ENCODE data around the gene ZDHHC3. TPM values are rescaled to one million over a fixed set of nuclear protein-coding genes. Genes with fewer than 3 reads are reported as not detected.
A peak's percentile ranks its signal among the peaks of the same experiment; 100 is the strongest.

Gene ZDHHC3
- total RNA-seq, 1 experiment from 2014 or later, result 40.1 TPM

GRCh38 chr3:45012577-45012976 lies 36.6 kb upstream of the ZDHHC3 start:
- intact Hi-C loops (cut with micrococcal nuclease), result no loop called here
- ChIA-PET POLR2A (interaction anchor here (0.7 to 3.3 kb wide), 8 partner anchors 12 to 387 kb away, joined by 3 to 24 read pairs (median 4); partner anchors contain the start of genes EXOSC7 and ZDHHC3), CTCF (no interaction called here)
- no TSS peak for BruUV-seq (replicated peaks)
- Mint-ChIP-seq H3K4me3 (ENCODE audit: unreplicated experiment) (no peak overlapping the region), H3K9me3 (ENCODE audit: unreplicated experiment) (no peaks in the 10 kb centered on the region), H3K27ac (ENCODE audit: low read depth, unreplicated experiment) (peak overlapping the region; percentile 87), H3K4me1 (ENCODE audit: insufficient read depth, unreplicated experiment) (peaks cover 26% of the 10 kb centered on the region), H3K27me3 (ENCODE audit: insufficient read depth, unreplicated experiment) (no peaks in the 10 kb centered on the region), H3K36me3 (ENCODE audit: insufficient read depth, unreplicated experiment) (peaks cover 37% of the 10 kb centered on the region)
- no peak for DNase-seq (ENCODE audit: unreplicated experiment)
- no peak for TF ChIP-seq CTCF (IDR thresholded peaks at IDR 0.05; ENCODE audit: unreplicated experiment)

GRCh38 chr3:45011756-45012508 lies 36.0 kb upstream of the ZDHHC3 start:
- ChIA-PET CTCF (interaction anchor here (0.6 to 0.7 kb wide), 2 partner anchors 36 to 198 kb away, joined by 3 read pairs; partner anchors contain the start of gene ZDHHC3), POLR2A (interaction anchor here (0.7 to 3.3 kb wide), 11 partner anchors 11 to 708 kb away, joined by 3 to 24 read pairs (median 4); partner anchors contain the start of genes EXOSC7 and ZDHHC3)
- DNase-seq (ENCODE audit: unreplicated experiment), result peak; percentile 34
- peaks cover 40% of the 10 kb centered on the region for H3K36me3 Mint-ChIP-seq (ENCODE audit: insufficient read depth, unreplicated experiment)
- H3K4me3 Mint-ChIP-seq (ENCODE audit: unreplicated experiment), result peak overlapping the region; percentile 31
- no peak for TF ChIP-seq CTCF (IDR thresholded peaks at IDR 0.05; ENCODE audit: unreplicated experiment)
- peaks cover 26% of the 10 kb centered on the region for H3K4me1 Mint-ChIP-seq (ENCODE audit: insufficient read depth, unreplicated experiment)
- intact Hi-C loops (cut with micrococcal nuclease), result no loop called here
- peak overlapping the region; percentile 87 for H3K27ac Mint-ChIP-seq (ENCODE audit: low read depth, unreplicated experiment)
- no TSS peak for BruUV-seq (replicated peaks)
- no peaks in the 10 kb centered on the region for H3K9me3 Mint-ChIP-seq (ENCODE audit: unreplicated experiment)
- H3K27me3 Mint-ChIP-seq (ENCODE audit: insufficient read depth, unreplicated experiment), result no peaks in the 10 kb centered on the region

GRCh38 chr3:45010811-45011333 lies 34.9 kb upstream of the ZDHHC3 start:
- Mint-ChIP-seq H3K36me3 (ENCODE audit: insufficient read depth, unreplicated experiment) (peaks cover 38% of the 10 kb centered on the region), H3K4me1 (ENCODE audit: insufficient read depth, unreplicated experiment) (peaks cover 26% of the 10 kb centered on the region), H3K4me3 (ENCODE audit: unreplicated experiment) (no peak overlapping the region), H3K9me3 (ENCODE audit: unreplicated experiment) (no peaks in the 10 kb centered on the region), H3K27ac (ENCODE audit: low read depth, unreplicated experiment) (peak overlapping the region; percentile 51), H3K27me3 (ENCODE audit: insufficient read depth, unreplicated experiment) (no peaks in the 10 kb centered on the region)
- TF ChIP-seq CTCF (IDR thresholded peaks at IDR 0.05; ENCODE audit: unreplicated experiment), result no peak
- intact Hi-C loops (cut with micrococcal nuclease), result no loop called here
- DNase-seq (ENCODE audit: unreplicated experiment), result no peak
- BruUV-seq (replicated peaks), result no TSS peak
- ChIA-PET POLR2A (interaction anchor here (0.6 to 3.3 kb wide), 7 partner anchors 17 to 1482 kb away, joined by 3 to 24 read pairs (median 3); no protein-coding TSS in a partner anchor), CTCF (no interaction called here)

- CTCF ChIA-PET, result no interaction called here
- TF ChIP-seq CTCF (IDR thresholded peaks at IDR 0.05; ENCODE audit: unreplicated experiment), result no peak
- POLR2A ChIA-PET, result interaction anchor here (1.0 to 1.1 kb wide), 2 partner anchors 32 to 43 kb away, joined by 3 read pairs; no protein-coding TSS in a partner anchor
- H3K27me3 Mint-ChIP-seq (ENCODE audit: insufficient read depth, unreplicated experiment), result no peaks in the 10 kb centered on the region
- no TSS peak for BruUV-seq (replicated peaks)
- DNase-seq (ENCODE audit: unreplicated experiment), result no peak
- intact Hi-C loops (cut with micrococcal nuclease), result no loop called here
- peaks cover 48% of the 10 kb centered on the region for H3K36me3 Mint-ChIP-seq (ENCODE audit: insufficient read depth, unreplicated experiment)
- H3K4me3 Mint-ChIP-seq (ENCODE audit: unreplicated experiment), result no peak overlapping the region
- no peaks in the 10 kb centered on the region for H3K9me3 Mint-ChIP-seq (ENCODE audit: unreplicated experiment)
- H3K27ac Mint-ChIP-seq (ENCODE audit: low read depth, unreplicated experiment), result no peak overlapping the region
- H3K4me1 Mint-ChIP-seq (ENCODE audit: insufficient read depth, unreplicated experiment), result peaks cover 26% of the 10 kb centered on the region
Observed at GRCh38 chr3:45009868-45010267, 33.9 kb upstream of the ZDHHC3 start.

Data from MCF 10A (cell line).